A549 (cell line): ENCODE measurements around the gene GRK5. TPM values are rescaled to one million over a fixed set of nuclear protein-coding genes. Genes with fewer than 3 reads are reported as not detected.

Source experiments
- ATAC-seq, 2 experiments: fragments of 200-7000 bp in 1 of 2; fragments of >200 bp in 1 of 2; cut with Nextera tagmentation in 1 of 2; cut with Tn5 transposase in 1 of 2; 3 replicates each; pipeline versions ENCODE4 v1.8.0 to v1.9.1; 2018 to 2020; ENCODE audit warnings: mild to moderate bottlenecking in 1 of 2, moderate library complexity in 1 of 2
- CTCF ChIA-PET: fragments of 300-600 bp; sonication (Branson Sonifier 250); formaldehyde crosslinking; extraction: SDS; loops from one replicate; lab custom pipeline; 2021; ENCODE audit warnings: antibody characterized with exemption, inconsistent platforms; lab: Yijun Ruan, JAX
- POLR2A ChIA-PET: fragments of 350-600 bp; formaldehyde crosslinking; extraction: SDS; loops from one replicate; lab custom pipeline; 2021; ENCODE audit warnings: antibody characterized with exemption, inconsistent platforms; lab: Yijun Ruan, JAX
- DNase-seq, 2 experiments: peaks; one replicate each; pipeline versions ENCODE4 v3.0.0 to v3.0.0-alpha.2; 2011 to 2016; ENCODE audit warnings: low read depth in 1 of 2, low spot score in 1 of 2
- FAIRE-seq: peaks from 2 replicates; lab custom pipeline; 2011; peaks lifted over from hg19 to GRCh38; lab: Jason Lieb, UNC
- H3K27ac ChIP-seq, 2 experiments: fragments of >200 bp; sonication (Bioruptor Twin); formaldehyde crosslinking; 3 replicates each; pipeline ENCODE4 v1.5.1; 2016 to 2017
- H3K4me1 ChIP-seq: fragments of >200 bp; sonication (Bioruptor Twin); formaldehyde crosslinking; 3 replicates; pipeline ENCODE4 v1.6.1; 2016
- H3K4me2 ChIP-seq: fragments of >200 bp; sonication (Bioruptor Twin); formaldehyde crosslinking; 3 replicates; pipeline ENCODE4 v1.6.1; 2016
- H3K4me3 ChIP-seq: fragments of >200 bp; sonication (Bioruptor Twin); formaldehyde crosslinking; 3 replicates; pipeline ENCODE4 v1.5.1; 2016
- H3K9me3 ChIP-seq: fragments of >200 bp; sonication (Bioruptor Twin); formaldehyde crosslinking; 3 replicates; pipeline ENCODE4 v1.6.1; 2016
- BHLHE40 ChIP-seq: IDR thresholded peaks from 2 replicates; pipeline ENCODE4 v1.6.1; 2012; ENCODE audit warnings: low read depth, low read length, inconsistent platforms
- CBX2 ChIP-seq: fragments of 200-600 bp; sonication (generic); IDR thresholded peaks from 2 replicates; pipeline ENCODE4 v1.6.1; 2016; ENCODE audit warnings: low read depth, mild to moderate bottlenecking, borderline replicate concordance
- CHD2 ChIP-seq: fragments of 150-350 bp; IDR thresholded peaks from 2 replicates; pipeline ENCODE4 v1.6.1; 2014; ENCODE audit warnings: low read length; ENCODE audit not compliant: partially characterized antibody
- EHMT2 ChIP-seq: fragments of 200-600 bp; sonication (generic); IDR thresholded peaks from 2 replicates; pipeline ENCODE4 v1.6.1; 2016; ENCODE audit warnings: antibody characterized with exemption, low read depth, mild to moderate bottlenecking, moderate library complexity
- ESRRA ChIP-seq: fragments of 150-350 bp; IDR thresholded peaks from 2 replicates; pipeline ENCODE4 v1.6.1; 2014; ENCODE audit warnings: mild to moderate bottlenecking, low read length, borderline replicate concordance
- FOXS1 ChIP-seq: fragments of 250-450 bp; sonication (Bioruptor Pico); IDR thresholded peaks from 2 replicates; pipeline ENCODE4 v1.5.0; 2020; ENCODE audit warnings: mild to moderate bottlenecking, moderate library complexity
- HEYL ChIP-seq: fragments of 250-450 bp; sonication (Bioruptor Pico); IDR thresholded peaks from 2 replicates; pipeline ENCODE4 v1.8.0; 2021; ENCODE audit warnings: mild to moderate bottlenecking, moderate library complexity
- HOXA7 ChIP-seq: fragments of 250-450 bp; sonication (Bioruptor Pico); IDR thresholded peaks from 2 replicates; pipeline ENCODE4 v1.5.0; 2020; ENCODE audit warnings: mild to moderate bottlenecking, moderate library complexity
- MAFK ChIP-seq: fragments of 450-650 bp; IDR thresholded peaks from 2 replicates; pipeline ENCODE4 v1.6.1; 2014; ENCODE audit not compliant: partially characterized antibody
- MAZ ChIP-seq: fragments of 150-350 bp; IDR thresholded peaks from 2 replicates; pipeline ENCODE4 v1.6.1; 2014; ENCODE audit warnings: antibody characterized with exemption, low read depth, low read length, borderline replicate concordance
- NFE2L2 ChIP-seq: fragments of 150-350 bp; conservative IDR thresholded peaks from 2 replicates; pipeline ENCODE4 v1.6.1; 2014; ENCODE audit warnings: low read length
- NPAS2 ChIP-seq: fragments of 250-450 bp; sonication (Bioruptor Pico); IDR thresholded peaks from 2 replicates; pipeline ENCODE4 v1.8.0; 2022; ENCODE audit warnings: mild to moderate bottlenecking, moderate library complexity, borderline replicate concordance
- POLR2A ChIP-seq: IDR thresholded peaks from 2 replicates; pipeline ENCODE4 v1.6.1; 2012; ENCODE audit warnings: mild to moderate bottlenecking, low read length
- RARB ChIP-seq: fragments of 250-450 bp; sonication (Bioruptor Pico); IDR thresholded peaks from 2 replicates; pipeline ENCODE4 v1.8.0; 2021; ENCODE audit warnings: mild to moderate bottlenecking, moderate library complexity
- RCOR1 ChIP-seq: fragments of 150-350 bp; IDR thresholded peaks from 2 replicates; pipeline ENCODE4 v1.6.1; 2014; ENCODE audit warnings: antibody characterized with exemption, low read length, low read depth
- ZNF302 ChIP-seq: fragments of 250-450 bp; sonication (Bioruptor Pico); IDR thresholded peaks from 2 replicates; pipeline ENCODE4 v1.9.0; 2021; ENCODE audit warnings: inconsistent platforms, mild to moderate bottlenecking, moderate library complexity
- WGBS: methylation state at CpG from one replicate; pipeline ENCODE4 v1.1.6; 2017; ENCODE audit errors: missing lambda C conversion rate; 5-methylcytosine and 5-hydroxymethylcytosine counted together
- polyA plus RNA-seq, 4 experiments: library from polyadenylated mRNA; depleted of rRNA in 3 of 4; stranded (reverse); fragments of >200 nt; fragmentation: RNase III in 1 of 4; extraction: RNeasy Plus Mini Kit Qiagen cat#74134 plus additional on column Dnase treatment in 1 of 4; gene quantifications; 2 replicates in 3 of 4; 3 replicates in 1 of 4; pipeline ENCODE4 v1.2.3, GENCODE V29; 2011 to 2017
- TF ChIP-seq, protein P1 (sequence below): IDR thresholded peaks from 2 replicates; pipeline ENCODE4 v1.6.1; 2012; ENCODE audit warnings: low read depth, borderline replicate concordance
- TF ChIP-seq, protein P2 (sequence below): fragments of >200 bp; sonication (Bioruptor Twin); formaldehyde crosslinking; IDR thresholded peaks from 2 replicates; pipeline ENCODE4 v1.6.1; 2016
- TF ChIP-seq, protein P3 (sequence below): IDR thresholded peaks from 2 replicates; pipeline ENCODE4 v1.6.1; 2012
- TF ChIP-seq, protein P4 (sequence below): fragments of 250-450 bp; sonication (Bioruptor Pico); IDR thresholded peaks from 2 replicates; pipeline ENCODE4 v1.5.0; 2020; ENCODE audit warnings: low read depth, mild to moderate bottlenecking, moderate library complexity

GRK5 gene
- polyA plus RNA-seq, 2 of the 4 experiments (the other 2 are of a cell fraction): 5.0 to 7.9 TPM

DNA sequence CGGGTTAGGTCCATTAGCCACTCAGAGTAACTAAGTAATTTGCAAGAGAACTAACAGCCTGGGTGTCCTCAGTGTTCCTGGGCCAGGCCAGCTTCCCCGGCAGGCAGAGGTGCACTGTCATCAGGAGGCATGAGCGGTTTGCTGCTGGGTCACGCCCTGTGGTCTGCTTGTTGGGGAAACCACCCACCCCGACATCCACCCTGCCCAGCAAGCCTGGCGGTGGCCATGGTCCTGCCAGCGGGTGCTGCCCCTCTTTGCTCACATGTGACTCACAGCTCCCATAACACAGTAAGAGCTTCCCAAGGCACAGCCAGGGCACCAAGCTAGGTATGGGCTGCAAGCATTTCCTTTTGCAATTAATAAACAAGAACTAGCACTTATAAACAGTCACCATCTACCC is 259.3 kb downstream of the GRK5 start:
- H3K4me2 ChIP-seq: no peak overlapping the region
- DNase-seq (no peak), ATAC-seq (peak in 1 of 2 experiments; percentile 40; a peak in 3 of 6 replicates), FAIRE-seq (no peak)
- POLR2A ChIA-PET: no interaction called here
- no peak overlapping the region for H3K27ac ChIP-seq
- no peaks in the 10 kb centered on the region for H3K4me1 ChIP-seq
- WGBS: 64% methylated on average over 5 of the region's 7 CpGs
- TF ChIP-seq CBX2 (no peak), ZNF302 (CRISPR knock-in tag) (no peak), ESRRA (no peak), MAZ (no peak), CHD2 (no peak), RCOR1 (no peak), HEYL (CRISPR knock-in tag) (no peak), HOXA7 (CRISPR knock-in tag) (no peak), NFE2L2 (no peak), NPAS2 (CRISPR knock-in tag) (no peak)
- TF ChIP-seq, protein P1, sequence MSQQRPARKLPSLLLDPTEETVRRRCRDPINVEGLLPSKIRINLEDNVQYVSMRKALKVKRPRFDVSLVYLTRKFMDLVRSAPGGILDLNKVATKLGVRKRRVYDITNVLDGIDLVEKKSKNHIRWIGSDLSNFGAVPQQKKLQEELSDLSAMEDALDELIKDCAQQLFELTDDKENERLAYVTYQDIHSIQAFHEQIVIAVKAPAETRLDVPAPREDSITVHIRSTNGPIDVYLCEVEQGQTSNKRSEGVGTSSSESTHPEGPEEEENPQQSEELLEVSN: no peak
- no peaks in the 10 kb centered on the region for H3K9me3 ChIP-seq
- H3K4me3 ChIP-seq: no peak overlapping the region
- CTCF ChIA-PET: interaction anchor here (0.8 to 1.7 kb wide), 3 partner anchors 51 to 268 kb away, joined by 3 to 9 read pairs (median 3); partner anchors contain the start of gene RGS10

DNA sequence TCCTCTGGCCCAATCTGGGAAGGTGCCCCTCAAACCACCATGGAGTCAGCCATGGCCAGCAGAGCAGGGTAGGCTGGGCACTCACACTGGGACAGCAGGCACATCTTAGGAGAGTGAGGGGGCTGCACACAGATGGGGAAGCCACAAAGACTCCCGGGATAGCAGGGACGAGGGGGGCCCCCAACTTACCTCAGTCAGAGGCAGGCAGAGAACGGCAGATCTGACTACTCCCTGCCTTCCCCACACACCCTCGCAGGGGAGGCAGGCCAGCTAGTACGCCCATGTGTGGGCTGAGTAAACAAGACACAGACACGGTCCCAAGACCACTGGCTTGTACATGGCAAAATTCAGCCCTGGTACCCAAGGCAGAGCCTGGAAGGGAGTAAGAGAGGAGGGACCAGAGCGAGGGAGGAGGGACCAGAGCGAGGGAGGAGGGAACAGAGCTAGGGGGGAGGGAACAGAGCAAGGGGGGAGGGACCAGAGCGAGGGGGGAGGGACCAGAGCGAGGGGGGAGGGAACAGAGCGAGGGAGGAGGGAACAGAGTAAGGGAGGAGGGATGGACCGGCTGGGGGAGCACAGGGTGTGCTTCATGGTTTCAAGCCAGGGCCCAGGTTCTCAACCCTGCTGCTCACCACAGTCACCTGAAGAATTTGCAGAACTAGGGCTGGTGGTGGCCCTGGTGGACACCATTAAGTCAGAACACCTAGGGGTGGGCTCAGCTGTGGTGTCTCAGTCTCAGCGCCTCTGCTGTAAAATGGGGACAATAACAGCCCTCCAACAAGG is 261.4 kb downstream of the GRK5 start:
- no peak for FAIRE-seq

DNA sequence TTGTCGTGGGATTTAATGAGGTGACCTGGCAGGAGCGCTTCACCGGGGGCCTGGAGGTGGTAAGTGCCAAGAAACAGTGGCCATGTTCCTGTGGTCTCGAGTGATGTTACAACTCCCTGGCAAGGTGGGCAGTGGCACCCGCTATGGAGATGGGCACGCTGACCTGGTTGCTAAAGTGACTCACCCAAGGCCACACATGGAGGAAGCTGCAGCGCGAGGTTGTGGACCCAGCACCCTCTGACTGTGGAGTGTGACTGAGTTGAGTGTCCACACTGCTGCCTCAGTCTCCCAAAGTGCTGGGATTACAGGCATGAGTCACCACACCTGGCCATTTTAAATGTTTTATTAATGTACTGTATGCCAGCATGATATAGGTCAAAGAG is 261.9 kb downstream of the GRK5 start:
- Histone ChIP-seq H3K4me3 (no peak overlapping the region), H3K27ac (no peak overlapping the region)
- WGBS: 79% methylated on average over 8 of the region's 8 CpGs
- ATAC-seq: no peak
- CTCF ChIA-PET: interaction anchor here (0.8 to 3.1 kb wide), 6 partner anchors 12 to 270 kb away, joined by 3 to 17 read pairs (median 4); no protein-coding TSS in a partner anchor
- TF ChIP-seq POLR2A (no peak), BHLHE40 (no peak), RCOR1 (no peak), EHMT2 (no peak), MAFK (no peak), FOXS1 (CRISPR knock-in tag) (no peak)
- TF ChIP-seq, protein P2, sequence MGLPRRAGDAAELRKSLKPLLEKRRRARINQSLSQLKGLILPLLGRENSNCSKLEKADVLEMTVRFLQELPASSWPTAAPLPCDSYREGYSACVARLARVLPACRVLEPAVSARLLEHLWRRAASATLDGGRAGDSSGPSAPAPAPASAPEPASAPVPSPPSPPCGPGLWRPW: no peak
- TF ChIP-seq, all 56 proteins: peak for 0
- POLR2A ChIA-PET: no interaction called here
- DNase-seq (no peak), FAIRE-seq (no peak)
- Histone ChIP-seq H3K4me1 (no peaks in the 10 kb centered on the region), H3K9me3 (no peaks in the 10 kb centered on the region), H3K4me2 (no peak overlapping the region)

More for the DNA sequence above, 261.4 kb downstream of the GRK5 start:
- no peak for DNase-seq
- CTCF ChIA-PET: interaction anchor here (0.7 to 3.1 kb wide), 6 partner anchors 21 to 262 kb away, joined by 3 to 17 read pairs (median 4); no protein-coding TSS in a partner anchor
- Histone ChIP-seq H3K4me3 (no peak overlapping the region), H3K4me2 (no peak overlapping the region), H3K9me3 (no peaks in the 10 kb centered on the region), H3K4me1 (no peaks in the 10 kb centered on the region)
- ATAC-seq: peak in 1 of 2 experiments; percentile 12; a peak in 1 of 6 replicates
- WGBS: 81% methylated on average over 9 of the region's 13 CpGs
- POLR2A ChIA-PET: no interaction called here
- TF ChIP-seq, protein P3, sequence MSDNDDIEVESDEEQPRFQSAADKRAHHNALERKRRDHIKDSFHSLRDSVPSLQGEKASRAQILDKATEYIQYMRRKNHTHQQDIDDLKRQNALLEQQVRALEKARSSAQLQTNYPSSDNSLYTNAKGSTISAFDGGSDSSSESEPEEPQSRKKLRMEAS: no peak
- TF ChIP-seq RARB (CRISPR knock-in tag): no peak
- TF ChIP-seq, protein P4, sequence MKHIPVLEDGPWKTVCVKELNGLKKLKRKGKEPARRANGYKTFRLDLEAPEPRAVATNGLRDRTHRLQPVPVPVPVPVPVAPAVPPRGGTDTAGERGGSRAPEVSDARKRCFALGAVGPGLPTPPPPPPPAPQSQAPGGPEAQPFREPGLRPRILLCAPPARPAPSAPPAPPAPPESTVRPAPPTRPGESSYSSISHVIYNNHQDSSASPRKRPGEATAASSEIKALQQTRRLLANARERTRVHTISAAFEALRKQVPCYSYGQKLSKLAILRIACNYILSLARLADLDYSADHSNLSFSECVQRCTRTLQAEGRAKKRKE: no peak
- TF ChIP-seq, all 56 proteins: peak for 0
- no peak overlapping the region for H3K27ac ChIP-seq
